Mesenchymal stem cell (in vitro differentiated cells and primary cell): ENCODE data around the gene FHOD3.

Experiments
- DNase-seq: peaks from one replicate; pipeline ENCODE4 v3.0.0-alpha.2; 2013
- H2AFZ ChIP-seq: one replicate; pipeline ENCODE4 v1.6.1; 2013; ENCODE audit warnings: low read depth, mild to moderate bottlenecking, control low read depth, inconsistent platforms, low read length, moderate library complexity
- H2AK5ac ChIP-seq: 2 replicates; pipeline ENCODE4 v1.6.1; 2013; ENCODE audit warnings: low read length, moderate library complexity, mild to moderate bottlenecking, inconsistent platforms; ENCODE audit not compliant: severe bottlenecking
- H2BK120ac ChIP-seq: one replicate; pipeline ENCODE4 v1.6.1; 2013; ENCODE audit warnings: low read depth, mild to moderate bottlenecking, inconsistent platforms, low read length, moderate library complexity
- H2BK12ac ChIP-seq, 2 experiments: one replicate each; pipeline ENCODE4 v1.6.1; 2013; ENCODE audit warnings: inconsistent platforms in 2 of 2, low read length in 2 of 2, mild to moderate bottlenecking in 2 of 2, moderate library complexity in 2 of 2, control low read depth in 1 of 2
- H2BK15ac ChIP-seq: one replicate; pipeline ENCODE4 v1.6.1; 2013; ENCODE audit warnings: mild to moderate bottlenecking, low read depth, inconsistent platforms; ENCODE audit not compliant: poor library complexity, severe bottlenecking
- H2BK5ac ChIP-seq: 2 replicates; pipeline ENCODE4 v1.6.1; 2013; ENCODE audit warnings: low read depth, mild to moderate bottlenecking, low read length, control low read depth, inconsistent platforms; ENCODE audit not compliant: poor library complexity, severe bottlenecking
- H3K14ac ChIP-seq, 2 experiments: one replicate each; pipeline ENCODE4 v1.6.1; 2013; ENCODE audit warnings: inconsistent platforms in 2 of 2, low read length in 2 of 2, control low read depth in 1 of 2, mild to moderate bottlenecking in 1 of 2, moderate library complexity in 1 of 2
- H3K18ac ChIP-seq, 2 experiments: one replicate each; pipeline ENCODE4 v1.6.1; 2013; ENCODE audit warnings: inconsistent platforms in 2 of 2, low read length in 2 of 2, control low read depth in 1 of 2, low read depth in 1 of 2, mild to moderate bottlenecking in 1 of 2
- H3K23ac ChIP-seq, 2 experiments: one replicate each; pipeline ENCODE4 v1.6.1; 2013; ENCODE audit warnings: inconsistent platforms in 2 of 2, low read length in 2 of 2, mild to moderate bottlenecking in 2 of 2, moderate library complexity in 2 of 2, control low read depth in 1 of 2
- H3K27ac ChIP-seq: 2 replicates; pipeline ENCODE4 v1.5.1; 2013; ENCODE audit warnings: mild to moderate bottlenecking, moderate library complexity, low read length, control low read depth, inconsistent platforms; ENCODE audit not compliant: poor library complexity, severe bottlenecking
- H3K27me3 ChIP-seq, 2 experiments: 2 replicates each; pipeline versions ENCODE4 v1.6.1 to v1.7.0; 2013; ENCODE audit warnings: low read length in 2 of 2, mild to moderate bottlenecking in 2 of 2, moderate library complexity in 2 of 2, control low read depth in 1 of 2, inconsistent platforms in 1 of 2; ENCODE audit not compliant: control insufficient read depth in 1 of 2, insufficient read depth in 1 of 2
- H3K36me3 ChIP-seq, 2 experiments: 2 replicates each; pipeline versions ENCODE4 v1.6.1 to v1.7.0; 2013; ENCODE audit warnings: low read length in 2 of 2, control low read depth in 1 of 2, inconsistent platforms in 1 of 2, low read depth in 1 of 2, mild to moderate bottlenecking in 1 of 2; ENCODE audit not compliant: insufficient read depth in 2 of 2, control insufficient read depth in 1 of 2
- H3K4ac ChIP-seq, 2 experiments: one replicate each; pipeline ENCODE4 v1.6.1; 2013; ENCODE audit warnings: inconsistent platforms in 2 of 2, low read length in 2 of 2, mild to moderate bottlenecking in 2 of 2, moderate library complexity in 2 of 2, control low read depth in 1 of 2, low read depth in 1 of 2
- H3K4me1 ChIP-seq: 2 replicates; pipeline ENCODE4 v1.6.1; 2013; ENCODE audit warnings: low read depth, low read length, control low read depth; ENCODE audit not compliant: control insufficient read depth, insufficient read depth
- H3K4me2 ChIP-seq: 2 replicates; pipeline ENCODE4 v1.6.1; 2013; ENCODE audit warnings: low read length, mild to moderate bottlenecking, inconsistent platforms; ENCODE audit not compliant: poor library complexity, severe bottlenecking
- H3K4me3 ChIP-seq, 2 experiments: 2 replicates each; pipeline versions ENCODE4 v1.5.1 to v1.7.0; 2013; ENCODE audit warnings: low read length in 2 of 2, mild to moderate bottlenecking in 2 of 2, control low read depth in 1 of 2, low read depth in 1 of 2; ENCODE audit not compliant: insufficient read depth in 1 of 2
- H3K79me1 ChIP-seq: replicated peaks from 2 replicates; pipeline ENCODE4 v1.6.1; 2013; ENCODE audit warnings: mild to moderate bottlenecking, control low read depth, low read length, inconsistent platforms; ENCODE audit not compliant: poor library complexity, severe bottlenecking
- H3K9ac ChIP-seq: 2 replicates; pipeline ENCODE4 v1.7.0; 2013; ENCODE audit warnings: mild to moderate bottlenecking, low read length, moderate library complexity
- H3K9me3 ChIP-seq: 2 replicates; pipeline ENCODE4 v1.7.0; 2013; ENCODE audit warnings: mild to moderate bottlenecking, low read length; ENCODE audit not compliant: control insufficient read depth
- H4K8ac ChIP-seq: one replicate; pipeline ENCODE4 v1.6.1; 2013; ENCODE audit warnings: inconsistent platforms, mild to moderate bottlenecking, low read length, moderate library complexity
- H4K91ac ChIP-seq: one replicate; pipeline ENCODE4 v1.6.1; 2013; ENCODE audit warnings: mild to moderate bottlenecking, low read length, inconsistent platforms
- WGBS: methylation state at CpG from one replicate; pipeline ENCODE4 v1.1.7; 2013; ENCODE audit warnings: mixed read lengths; 5-methylcytosine and 5-hydroxymethylcytosine counted together

The FHOD3 gene

DNA sequence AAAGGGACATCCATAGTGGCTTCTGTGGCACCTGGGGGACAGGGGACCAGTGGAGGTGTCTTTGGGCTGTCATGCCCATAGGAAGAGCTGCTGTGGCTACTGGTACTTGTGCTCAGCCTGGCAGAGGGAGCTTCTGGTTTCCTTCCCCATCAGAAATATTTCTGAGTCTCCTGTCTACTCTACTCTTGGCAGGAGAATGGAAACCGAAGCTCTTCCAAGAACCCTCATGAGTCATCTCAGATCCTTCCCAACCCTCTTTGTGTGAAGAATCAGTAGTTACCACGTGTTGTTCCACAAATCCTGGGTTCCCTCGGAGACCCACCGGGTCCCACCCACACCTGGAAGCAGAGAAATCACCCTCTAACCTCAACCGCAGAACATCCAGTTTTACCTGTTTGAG is 234.9 kb downstream of the FHOD3 start:
- no peak overlapping the region for H3K4me3 ChIP-seq
- H2AFZ ChIP-seq, result no peak overlapping the region
- no peak overlapping the region for H3K4me2 ChIP-seq
- no peak overlapping the region for H3K23ac ChIP-seq
- no peak overlapping the region for H3K4ac ChIP-seq
- H3K9ac ChIP-seq, result no peak overlapping the region
- H2BK15ac ChIP-seq, result no peak overlapping the region
- no peak overlapping the region for H4K8ac ChIP-seq
- no peak overlapping the region for H3K27ac ChIP-seq
- no peak overlapping the region for H3K18ac ChIP-seq
- H3K4me1 ChIP-seq, result peaks cover 3% of the 10 kb centered on the region
- no peaks in the 10 kb centered on the region for H3K27me3 ChIP-seq
- H3K14ac ChIP-seq, result no peak overlapping the region
- DNase-seq, result no peak
- H3K9me3 ChIP-seq, result no peaks in the 10 kb centered on the region
- H3K36me3 ChIP-seq, result peaks cover 0 to 10% of the 10 kb centered on the region in 2 experiments
- no peak overlapping the region for H2BK5ac ChIP-seq
- WGBS, result 88% methylated on average over 2 of the region's 5 CpGs
- no peak overlapping the region for H2BK12ac ChIP-seq
- no peak overlapping the region for H2BK120ac ChIP-seq
- H3K79me1 ChIP-seq, result peaks cover 25% of the 10 kb centered on the region
- H2AK5ac ChIP-seq, result no peak overlapping the region
- H4K91ac ChIP-seq, result no peak overlapping the region

DNA sequence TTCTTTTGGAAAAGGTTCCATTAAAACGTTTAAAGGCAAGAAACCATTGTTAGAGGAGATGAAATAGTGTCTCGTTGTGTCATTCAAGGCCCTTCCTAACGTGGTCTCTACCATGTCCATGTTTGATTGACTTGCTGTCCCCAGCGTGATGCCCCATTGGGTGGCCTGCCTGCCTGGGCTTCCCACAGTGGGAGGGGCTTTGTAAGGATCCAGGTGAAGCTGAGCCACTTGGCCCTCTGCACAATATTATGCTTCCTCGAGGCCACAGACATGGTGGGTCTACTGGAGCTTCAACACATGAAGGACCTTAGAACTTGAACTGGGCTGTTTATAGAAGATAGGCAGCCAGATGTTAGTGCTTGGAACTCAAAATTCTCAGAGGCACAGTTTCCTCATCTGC is 235.3 kb downstream of the FHOD3 start:
- no peak overlapping the region for H3K23ac ChIP-seq
- H3K9ac ChIP-seq, result no peak overlapping the region
- peaks cover 1% of the 10 kb centered on the region for H3K4me1 ChIP-seq
- H3K27me3 ChIP-seq, result no peaks in the 10 kb centered on the region
- H2AK5ac ChIP-seq, result no peak overlapping the region
- H4K8ac ChIP-seq, result no peak overlapping the region
- peaks cover 25% of the 10 kb centered on the region for H3K79me1 ChIP-seq
- no peak overlapping the region for H4K91ac ChIP-seq
- no peak overlapping the region for H2BK15ac ChIP-seq
- H3K4me2 ChIP-seq, result no peak overlapping the region
- no peak overlapping the region for H2BK5ac ChIP-seq
- no peak overlapping the region for H3K4ac ChIP-seq
- no peak overlapping the region for H3K27ac ChIP-seq
- H3K4me3 ChIP-seq, result no peak overlapping the region
- no peak overlapping the region for H2AFZ ChIP-seq
- no peak overlapping the region for H3K14ac ChIP-seq
- no peak for DNase-seq
- H2BK120ac ChIP-seq, result no peak overlapping the region
- H2BK12ac ChIP-seq, result no peak overlapping the region
- 74% methylated on average over 5 of the region's 5 CpGs for WGBS
- H3K18ac ChIP-seq, result no peak overlapping the region
- no peaks in the 10 kb centered on the region for H3K9me3 ChIP-seq
- peaks cover 0 to 10% of the 10 kb centered on the region in 2 experiments for H3K36me3 ChIP-seq

DNA sequence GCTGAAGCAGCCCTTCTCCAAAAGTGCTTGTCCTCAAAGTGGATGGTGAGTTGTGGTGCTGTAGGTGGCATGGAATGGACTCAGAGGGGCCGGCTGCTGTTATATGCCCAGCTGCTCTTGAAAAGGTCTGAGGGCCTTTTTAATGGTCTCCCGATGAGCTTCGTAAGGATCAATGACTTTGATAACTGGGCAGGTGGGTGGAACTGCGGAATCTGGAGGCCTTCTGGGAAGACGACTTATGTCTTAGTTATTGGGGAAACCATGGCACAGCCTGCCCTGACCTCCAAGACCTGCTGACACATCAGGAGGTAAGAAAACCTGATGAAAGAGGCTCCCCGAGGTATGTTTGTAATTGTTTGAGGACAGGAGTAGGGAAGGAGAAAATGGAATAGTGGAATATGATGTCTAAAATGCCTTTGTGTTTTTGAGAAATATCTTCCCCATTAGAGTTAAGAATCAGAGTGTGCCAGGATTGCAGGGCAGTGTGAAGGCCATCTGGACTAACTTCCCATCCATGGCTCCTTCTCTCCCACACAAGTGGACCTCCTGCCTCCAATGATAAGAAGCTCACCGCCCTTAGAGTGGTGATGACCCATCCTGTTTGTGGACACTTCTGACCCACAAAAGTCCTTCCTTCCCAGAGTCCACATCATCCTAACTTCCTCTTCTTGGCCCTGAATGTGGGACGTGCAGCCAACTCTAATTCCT is 236.1 kb downstream of the FHOD3 start:
- H2AFZ ChIP-seq, result no peak overlapping the region
- DNase-seq, result no peak
- H2BK15ac ChIP-seq, result no peak overlapping the region
- H3K9ac ChIP-seq, result no peak overlapping the region
- H3K79me1 ChIP-seq, result peaks cover 23% of the 10 kb centered on the region
- no peak overlapping the region for H3K23ac ChIP-seq
- H2BK120ac ChIP-seq, result no peak overlapping the region
- H2BK5ac ChIP-seq, result no peak overlapping the region
- H4K91ac ChIP-seq, result no peak overlapping the region
- H3K9me3 ChIP-seq, result no peaks in the 10 kb centered on the region
- H3K4ac ChIP-seq, result no peak overlapping the region
- H3K36me3 ChIP-seq, result peaks cover 0 to 8% of the 10 kb centered on the region in 2 experiments
- no peak overlapping the region for H3K18ac ChIP-seq
- WGBS, result 84% methylated on average over 8 of the region's 8 CpGs
- no peak overlapping the region for H2AK5ac ChIP-seq
- no peak overlapping the region for H3K27ac ChIP-seq
- no peaks in the 10 kb centered on the region for H3K4me1 ChIP-seq
- H3K27me3 ChIP-seq, result no peaks in the 10 kb centered on the region
- no peak overlapping the region for H2BK12ac ChIP-seq
- no peak overlapping the region for H3K4me3 ChIP-seq
- H3K14ac ChIP-seq, result no peak overlapping the region
- H4K8ac ChIP-seq, result no peak overlapping the region
- H3K4me2 ChIP-seq, result no peak overlapping the region

DNA sequence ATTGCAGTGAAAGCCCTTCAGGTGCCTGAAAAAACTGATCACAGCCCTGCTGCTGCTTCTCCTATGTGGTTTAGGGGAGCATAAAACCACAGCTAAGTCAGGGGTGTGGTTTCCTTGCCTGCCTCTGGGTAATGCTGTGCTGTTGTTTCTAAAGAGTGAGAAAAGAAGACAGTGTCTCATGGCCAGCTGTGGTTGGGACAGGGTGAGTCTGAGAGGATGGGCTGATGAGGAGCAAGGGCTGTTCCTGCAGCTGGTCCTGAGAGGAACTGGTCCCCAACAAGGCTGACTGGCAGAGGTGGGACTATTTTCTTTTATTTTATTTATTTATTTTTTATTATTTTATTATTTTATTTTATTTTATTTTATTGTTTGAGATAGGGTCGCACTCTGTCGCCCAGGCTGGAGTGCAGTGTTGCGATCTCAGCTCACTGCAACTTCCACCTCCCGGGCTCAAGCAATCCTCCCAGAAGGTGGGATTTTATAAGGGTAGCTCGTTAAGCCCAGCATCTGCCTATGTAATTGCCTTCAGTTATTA is 236.7 kb downstream of the FHOD3 start:
- Histone ChIP-seq H2AK5ac (no peak overlapping the region), H2BK120ac (no peak overlapping the region)

More for the DNA sequence above, 236.7 kb downstream of the FHOD3 start:
- Histone ChIP-seq H2BK5ac (no peak overlapping the region), H2BK15ac (no peak overlapping the region), H2BK12ac (no peak overlapping the region), H3K4me2 (no peak overlapping the region), H2AFZ (no peak overlapping the region), H3K9ac (no peak overlapping the region), H4K8ac (no peak overlapping the region), H3K4me1 (no peaks in the 10 kb centered on the region), H3K27ac (no peak overlapping the region), H3K4ac (no peak overlapping the region), H3K9me3 (no peaks in the 10 kb centered on the region), H3K18ac (no peak overlapping the region), H3K36me3 (peaks cover 0 to 6% of the 10 kb centered on the region in 2 experiments), H3K4me3 (no peak overlapping the region), H3K79me1 (peaks cover 23% of the 10 kb centered on the region), H3K14ac (no peak overlapping the region), H3K23ac (no peak overlapping the region), H3K27me3 (no peaks in the 10 kb centered on the region), H4K91ac (no peak overlapping the region)
- WGBS, result 98% methylated on average over 4 of the region's 5 CpGs
- DNase-seq, result no peak
